Osteoblast (primary cell): ENCODE results near the gene FAT1. TPM values are rescaled to one million over a fixed set of nuclear protein-coding genes. Genes with fewer than 3 reads are reported as not detected.
A peak's percentile ranks its signal among the peaks of the same experiment; 100 is the strongest.

Experiments
- DNase-seq: peaks from one replicate; pipeline ENCODE4 v3.0.0; 2011; ENCODE audit warnings: low spot score, mixed read lengths; ENCODE audit not compliant: insufficient read length; ENCODE audit errors: missing footprints
- H2AFZ ChIP-seq: 2 replicates; pipeline ENCODE4 v1.6.0; 2011; ENCODE audit warnings: mild to moderate bottlenecking, low read length
- H3K27ac ChIP-seq: 2 replicates; pipeline ENCODE4 v1.5.1; 2011; ENCODE audit warnings: mild to moderate bottlenecking, low read depth, low read length, moderate library complexity
- H3K27me3 ChIP-seq: 2 replicates; pipeline ENCODE4 v1.6.0; 2012; ENCODE audit warnings: mild to moderate bottlenecking, control low read depth, inconsistent platforms, low read length, moderate library complexity; ENCODE audit not compliant: insufficient read depth
- H3K36me3 ChIP-seq: 2 replicates; pipeline ENCODE4 v1.5.1; 2011; ENCODE audit warnings: mild to moderate bottlenecking, low read length, control low read depth, moderate library complexity; ENCODE audit not compliant: insufficient read depth
- H3K4me1 ChIP-seq: 2 replicates; pipeline ENCODE4 v1.5.1; 2011; ENCODE audit warnings: mild to moderate bottlenecking, low read length, control low read depth, moderate library complexity; ENCODE audit not compliant: insufficient read depth
- H3K4me2 ChIP-seq: 2 replicates; pipeline ENCODE4 v1.6.0; 2011; ENCODE audit warnings: mild to moderate bottlenecking, low read length; ENCODE audit not compliant: insufficient read depth
- H3K4me3 ChIP-seq: fragments of 200-600 bp; sonication (generic); 3 replicates; pipeline ENCODE4 v1.5.1; 2012; ENCODE audit warnings: mild to moderate bottlenecking, low read length, inconsistent platforms; ENCODE audit not compliant: insufficient read depth
- H3K79me2 ChIP-seq: 2 replicates; pipeline ENCODE4 v1.6.0; 2012; ENCODE audit warnings: mild to moderate bottlenecking, low read length, control low read depth, inconsistent platforms; ENCODE audit not compliant: insufficient read depth
- H3K9me3 ChIP-seq: 2 replicates; pipeline ENCODE4 v1.5.1; 2011; ENCODE audit warnings: low read depth, low read length, control low read depth
- H4K20me1 ChIP-seq: 2 replicates; pipeline ENCODE4 v1.6.0; 2012; ENCODE audit warnings: mild to moderate bottlenecking, low read length, control low read depth; ENCODE audit not compliant: insufficient read depth
- total RNA-seq: library from RNA; depleted of rRNA; stranded (reverse); fragments of >200 nt; gene quantifications from 2 replicates; pipeline ENCODE4 v1.2.3, GENCODE V29; 2012
- TF ChIP-seq, protein P1 (sequence below): IDR thresholded peaks from 2 replicates; pipeline ENCODE4 v1.5.1; 2011; ENCODE audit warnings: mild to moderate bottlenecking, low read depth, low read length, moderate library complexity; ENCODE audit errors: extremely low read depth

The FAT1 gene
- total RNA-seq, 1 donor = 522 TPM

DNA sequence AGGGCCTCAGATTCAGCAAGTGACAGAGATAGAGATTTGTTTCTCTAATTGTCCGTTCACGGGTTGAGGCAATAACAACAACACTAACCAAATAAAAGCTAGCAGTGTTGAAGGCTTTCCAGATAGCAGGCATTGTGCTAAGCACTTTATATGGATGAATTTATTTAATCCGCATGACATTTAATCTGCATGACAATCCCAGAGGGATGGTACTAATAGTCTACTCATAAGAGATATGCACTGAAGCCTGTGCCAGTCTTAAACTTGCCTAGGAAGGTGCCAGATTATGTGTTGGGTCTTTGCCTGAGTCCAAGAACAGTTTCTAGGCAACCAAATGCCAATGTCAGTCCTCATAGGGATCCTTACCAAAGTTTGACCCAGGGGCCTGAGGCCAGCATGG, 37.7 kb upstream of the FAT1 start:
- DNase-seq = no peak
- Histone ChIP-seq H3K27ac (peak overlapping the region; percentile 56), H3K9me3 (no peaks in the 10 kb centered on the region), H2AFZ (no peak overlapping the region), H3K4me3 (no peak overlapping the region), H4K20me1 (no peaks in the 10 kb centered on the region), H3K79me2 (no peaks in the 10 kb centered on the region), H3K27me3 (no peaks in the 10 kb centered on the region), H3K4me1 (peaks cover 27% of the 10 kb centered on the region), H3K36me3 (no peaks in the 10 kb centered on the region), H3K4me2 (no peak overlapping the region)
- TF ChIP-seq, protein P1, sequence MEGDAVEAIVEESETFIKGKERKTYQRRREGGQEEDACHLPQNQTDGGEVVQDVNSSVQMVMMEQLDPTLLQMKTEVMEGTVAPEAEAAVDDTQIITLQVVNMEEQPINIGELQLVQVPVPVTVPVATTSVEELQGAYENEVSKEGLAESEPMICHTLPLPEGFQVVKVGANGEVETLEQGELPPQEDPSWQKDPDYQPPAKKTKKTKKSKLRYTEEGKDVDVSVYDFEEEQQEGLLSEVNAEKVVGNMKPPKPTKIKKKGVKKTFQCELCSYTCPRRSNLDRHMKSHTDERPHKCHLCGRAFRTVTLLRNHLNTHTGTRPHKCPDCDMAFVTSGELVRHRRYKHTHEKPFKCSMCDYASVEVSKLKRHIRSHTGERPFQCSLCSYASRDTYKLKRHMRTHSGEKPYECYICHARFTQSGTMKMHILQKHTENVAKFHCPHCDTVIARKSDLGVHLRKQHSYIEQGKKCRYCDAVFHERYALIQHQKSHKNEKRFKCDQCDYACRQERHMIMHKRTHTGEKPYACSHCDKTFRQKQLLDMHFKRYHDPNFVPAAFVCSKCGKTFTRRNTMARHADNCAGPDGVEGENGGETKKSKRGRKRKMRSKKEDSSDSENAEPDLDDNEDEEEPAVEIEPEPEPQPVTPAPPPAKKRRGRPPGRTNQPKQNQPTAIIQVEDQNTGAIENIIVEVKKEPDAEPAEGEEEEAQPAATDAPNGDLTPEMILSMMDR = no peak

DNA sequence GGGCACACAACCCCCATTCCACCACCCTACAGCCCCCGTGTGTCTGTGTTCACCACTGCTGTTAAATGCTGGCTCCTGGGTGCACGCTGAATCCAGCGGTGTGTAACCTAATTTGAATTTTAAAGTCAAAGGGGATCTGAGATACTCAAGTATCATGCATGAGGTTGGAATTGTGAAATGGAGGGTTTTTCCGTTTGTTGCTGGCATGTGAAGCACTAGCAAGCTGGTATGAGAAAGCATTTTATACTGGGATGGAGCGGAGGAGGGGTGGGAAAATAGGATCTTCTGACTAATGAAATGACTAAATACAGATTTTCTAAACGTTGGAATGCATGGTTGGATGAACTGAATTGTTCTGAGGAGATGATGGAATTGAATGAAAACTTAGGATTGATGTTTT, 36.9 kb upstream of the FAT1 start:
- DNase-seq = no peak
- Histone ChIP-seq H4K20me1 (no peaks in the 10 kb centered on the region), H3K4me2 (no peak overlapping the region), H3K27me3 (no peaks in the 10 kb centered on the region), H3K27ac (peak overlapping the region; percentile 74), H3K79me2 (no peaks in the 10 kb centered on the region), H2AFZ (no peak overlapping the region), H3K4me3 (no peak overlapping the region), H3K4me1 (peaks cover 21% of the 10 kb centered on the region), H3K36me3 (no peaks in the 10 kb centered on the region), H3K9me3 (no peaks in the 10 kb centered on the region)
- TF ChIP-seq, protein P1 = no peak

DNA sequence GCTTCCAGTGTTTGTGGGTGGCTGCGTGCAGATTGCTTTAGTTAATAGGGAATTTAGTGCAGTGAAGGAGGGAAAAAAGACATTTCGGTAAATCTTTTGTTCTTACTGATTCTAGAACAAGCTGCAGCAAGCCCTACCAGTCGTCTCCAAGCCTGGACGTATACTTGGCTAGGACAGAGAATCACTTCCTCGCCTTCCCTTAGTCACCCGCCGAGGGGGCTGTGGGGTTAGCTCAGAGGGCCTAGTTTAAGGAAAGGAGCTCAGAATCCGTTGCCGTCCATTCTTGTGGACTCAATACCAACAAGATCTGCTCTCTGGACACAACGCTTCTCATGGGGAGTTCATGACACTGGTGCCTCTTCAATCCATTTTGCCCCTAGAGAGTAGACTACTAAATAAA, 36.3 kb upstream of the FAT1 start:
- Histone ChIP-seq H3K4me3 (no peak overlapping the region), H3K27ac (peak overlapping the region; percentile 74), H3K27me3 (no peaks in the 10 kb centered on the region), H3K4me2 (no peak overlapping the region), H4K20me1 (no peaks in the 10 kb centered on the region), H3K79me2 (no peaks in the 10 kb centered on the region), H3K36me3 (no peaks in the 10 kb centered on the region), H3K9me3 (no peaks in the 10 kb centered on the region), H3K4me1 (peaks cover 16% of the 10 kb centered on the region), H2AFZ (no peak overlapping the region)
- no peak for DNase-seq
- TF ChIP-seq, protein P1 = no peak

DNA sequence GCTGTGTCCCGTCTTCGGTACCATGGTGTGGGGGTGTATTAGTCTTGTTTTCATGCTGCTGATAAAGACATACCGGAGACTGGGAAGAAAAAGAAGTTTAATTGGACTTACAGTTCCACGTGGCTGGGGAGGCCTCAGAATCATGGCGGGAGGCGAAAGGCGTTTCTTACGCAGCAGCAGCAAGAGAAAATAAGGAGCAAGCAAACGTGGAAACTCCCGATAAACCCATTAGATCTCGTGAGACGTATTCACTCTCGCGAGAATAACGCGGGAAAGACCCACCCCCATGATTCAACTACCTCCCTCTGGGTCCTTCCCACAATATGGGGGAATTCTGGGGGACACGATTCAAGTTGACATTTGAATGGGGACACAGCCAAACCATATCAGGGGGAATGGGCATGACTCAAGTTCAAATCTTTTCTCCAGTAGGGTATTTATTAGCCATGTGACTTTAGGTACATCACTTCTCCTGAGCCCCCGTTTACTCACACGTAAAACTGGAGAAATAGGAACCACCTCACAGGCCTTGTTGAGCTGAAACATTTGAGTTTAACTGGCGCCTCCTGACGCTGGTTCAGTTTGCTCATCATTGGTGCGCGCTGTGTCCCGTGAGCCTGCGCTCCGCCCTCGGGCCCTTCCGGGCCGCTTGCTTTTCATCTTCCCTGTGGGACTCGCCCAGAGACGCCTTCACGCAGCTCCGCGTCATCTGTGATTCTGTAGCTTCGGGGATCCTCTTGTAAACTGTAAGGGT, 35.5 kb upstream of the FAT1 start:
- Histone ChIP-seq H3K4me3 (no peak overlapping the region), H3K36me3 (no peaks in the 10 kb centered on the region), H3K9me3 (no peaks in the 10 kb centered on the region), H3K27ac (no peak overlapping the region), H2AFZ (no peak overlapping the region), H3K79me2 (no peaks in the 10 kb centered on the region), H4K20me1 (no peaks in the 10 kb centered on the region), H3K4me1 (peaks cover 12% of the 10 kb centered on the region), H3K4me2 (no peak overlapping the region), H3K27me3 (no peaks in the 10 kb centered on the region)
- TF ChIP-seq, protein P1 = no peak
- DNase-seq = no peak
